LNCaP clone FGC (cell line): Measurements from ENCODE around the gene POT1.

ENCODE experiments used
- DNase-seq: peaks from one replicate; pipeline ENCODE4 v3.0.0-alpha.2; 2011; ENCODE audit warnings: low read depth
- H3K4me3 ChIP-seq: 2 replicates; pipeline ENCODE4 v1.5.1; 2011; ENCODE audit warnings: mild to moderate bottlenecking, low read depth, low read length, control low read depth
- CTCF ChIP-seq: IDR thresholded peaks from 2 replicates; pipeline ENCODE4 v1.5.1; 2012; ENCODE audit warnings: mild to moderate bottlenecking; ENCODE audit not compliant: control insufficient read depth, insufficient read depth; ENCODE audit errors: extremely low read depth

Gene POT1

GRCh38 chr7:124813994-124814798 is 115.4 kb downstream of the POT1 start:
- no peak for TF ChIP-seq CTCF
- no peak overlapping the region for H3K4me3 ChIP-seq
- DNase-seq, result no peak

- no peak for TF ChIP-seq CTCF
- no peak overlapping the region for H3K4me3 ChIP-seq
- no peak for DNase-seq
These were observed 116.9 kb downstream of the POT1 start for GRCh38 chr7:124812764-124813163.

GRCh38 chr7:124811341-124811740 is 118.3 kb downstream of the POT1 start:
- no peak for DNase-seq
- TF ChIP-seq CTCF, result no peak
- H3K4me3 ChIP-seq, result no peak overlapping the region

GRCh38 chr7:124810605-124811004 is 119.0 kb downstream of the POT1 start:
- H3K4me3 ChIP-seq, result no peak overlapping the region
- no peak for DNase-seq
- no peak for TF ChIP-seq CTCF

- H3K4me3 ChIP-seq, result no peak overlapping the region
- no peak for TF ChIP-seq CTCF
- no peak for DNase-seq
These were observed 121.4 kb downstream of the POT1 start for GRCh38 chr7:124808206-124808605.

- no peak for DNase-seq
- no peak for TF ChIP-seq CTCF
- no peak overlapping the region for H3K4me3 ChIP-seq
These were observed 128.2 kb downstream of the POT1 start for GRCh38 chr7:124801330-124801895.

GRCh38 chr7:124800386-124800785 is 129.2 kb downstream of the POT1 start:
- no peak for TF ChIP-seq CTCF
- DNase-seq, result no peak
- no peak overlapping the region for H3K4me3 ChIP-seq
